HL-60 (cell line): Measurements from ENCODE around the gene SH3RF3.

Source experiments
- GABPA ChIP-seq: IDR thresholded peaks from 2 replicates; pipeline ENCODE4 v1.6.1; 2012; ENCODE audit warnings: low read depth
- POLR2AphosphoS5 ChIP-seq: IDR thresholded peaks from 2 replicates; pipeline ENCODE4 v1.6.1; 2012; ENCODE audit warnings: low read depth
- SPI1 ChIP-seq: IDR thresholded peaks from 2 replicates; pipeline ENCODE4 v1.6.1; 2012; ENCODE audit warnings: low read depth, mild to moderate bottlenecking, borderline replicate concordance
- TF ChIP-seq, protein P1 (sequence below): IDR thresholded peaks from one replicate; pipeline ENCODE4 v1.5.1; 2011; ENCODE audit warnings: low read length, control low read depth, inconsistent platforms; ENCODE audit not compliant: insufficient read depth
- TF ChIP-seq, protein P2 (sequence below): IDR thresholded peaks from 2 replicates; pipeline ENCODE4 v1.6.1; 2012; ENCODE audit warnings: low read depth; ENCODE audit not compliant: insufficient replicate concordance

DNA sequence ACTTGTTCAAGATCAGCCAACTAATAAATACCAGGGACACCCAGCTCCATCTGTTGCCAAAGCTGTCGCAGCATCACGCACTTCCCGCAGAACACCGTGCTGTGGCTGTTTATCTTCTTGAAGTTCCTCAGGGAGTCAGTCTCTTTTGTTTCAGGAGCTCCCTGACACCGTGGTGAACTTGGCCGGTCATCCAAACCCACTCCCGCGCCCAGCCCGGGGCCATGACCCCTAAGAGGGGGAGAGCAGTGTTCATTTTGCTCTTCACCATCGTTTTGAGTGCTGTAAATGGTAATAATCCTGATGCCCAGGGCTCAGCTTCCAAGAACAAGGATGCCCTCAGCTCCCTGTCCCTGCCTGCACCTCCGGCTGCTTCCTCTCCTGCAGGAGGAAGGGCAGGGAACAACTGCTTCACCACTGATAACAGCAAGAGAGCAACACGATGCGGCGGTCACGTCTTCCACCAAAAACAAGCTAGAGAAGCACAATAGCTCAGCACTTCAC, 353.4 kb downstream of the SH3RF3 start:
- TF ChIP-seq, protein P1, sequence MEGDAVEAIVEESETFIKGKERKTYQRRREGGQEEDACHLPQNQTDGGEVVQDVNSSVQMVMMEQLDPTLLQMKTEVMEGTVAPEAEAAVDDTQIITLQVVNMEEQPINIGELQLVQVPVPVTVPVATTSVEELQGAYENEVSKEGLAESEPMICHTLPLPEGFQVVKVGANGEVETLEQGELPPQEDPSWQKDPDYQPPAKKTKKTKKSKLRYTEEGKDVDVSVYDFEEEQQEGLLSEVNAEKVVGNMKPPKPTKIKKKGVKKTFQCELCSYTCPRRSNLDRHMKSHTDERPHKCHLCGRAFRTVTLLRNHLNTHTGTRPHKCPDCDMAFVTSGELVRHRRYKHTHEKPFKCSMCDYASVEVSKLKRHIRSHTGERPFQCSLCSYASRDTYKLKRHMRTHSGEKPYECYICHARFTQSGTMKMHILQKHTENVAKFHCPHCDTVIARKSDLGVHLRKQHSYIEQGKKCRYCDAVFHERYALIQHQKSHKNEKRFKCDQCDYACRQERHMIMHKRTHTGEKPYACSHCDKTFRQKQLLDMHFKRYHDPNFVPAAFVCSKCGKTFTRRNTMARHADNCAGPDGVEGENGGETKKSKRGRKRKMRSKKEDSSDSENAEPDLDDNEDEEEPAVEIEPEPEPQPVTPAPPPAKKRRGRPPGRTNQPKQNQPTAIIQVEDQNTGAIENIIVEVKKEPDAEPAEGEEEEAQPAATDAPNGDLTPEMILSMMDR, result no peak
- no peak for TF ChIP-seq GABPA
- no peak for TF ChIP-seq POLR2AphosphoS5
- TF ChIP-seq, protein P2, sequence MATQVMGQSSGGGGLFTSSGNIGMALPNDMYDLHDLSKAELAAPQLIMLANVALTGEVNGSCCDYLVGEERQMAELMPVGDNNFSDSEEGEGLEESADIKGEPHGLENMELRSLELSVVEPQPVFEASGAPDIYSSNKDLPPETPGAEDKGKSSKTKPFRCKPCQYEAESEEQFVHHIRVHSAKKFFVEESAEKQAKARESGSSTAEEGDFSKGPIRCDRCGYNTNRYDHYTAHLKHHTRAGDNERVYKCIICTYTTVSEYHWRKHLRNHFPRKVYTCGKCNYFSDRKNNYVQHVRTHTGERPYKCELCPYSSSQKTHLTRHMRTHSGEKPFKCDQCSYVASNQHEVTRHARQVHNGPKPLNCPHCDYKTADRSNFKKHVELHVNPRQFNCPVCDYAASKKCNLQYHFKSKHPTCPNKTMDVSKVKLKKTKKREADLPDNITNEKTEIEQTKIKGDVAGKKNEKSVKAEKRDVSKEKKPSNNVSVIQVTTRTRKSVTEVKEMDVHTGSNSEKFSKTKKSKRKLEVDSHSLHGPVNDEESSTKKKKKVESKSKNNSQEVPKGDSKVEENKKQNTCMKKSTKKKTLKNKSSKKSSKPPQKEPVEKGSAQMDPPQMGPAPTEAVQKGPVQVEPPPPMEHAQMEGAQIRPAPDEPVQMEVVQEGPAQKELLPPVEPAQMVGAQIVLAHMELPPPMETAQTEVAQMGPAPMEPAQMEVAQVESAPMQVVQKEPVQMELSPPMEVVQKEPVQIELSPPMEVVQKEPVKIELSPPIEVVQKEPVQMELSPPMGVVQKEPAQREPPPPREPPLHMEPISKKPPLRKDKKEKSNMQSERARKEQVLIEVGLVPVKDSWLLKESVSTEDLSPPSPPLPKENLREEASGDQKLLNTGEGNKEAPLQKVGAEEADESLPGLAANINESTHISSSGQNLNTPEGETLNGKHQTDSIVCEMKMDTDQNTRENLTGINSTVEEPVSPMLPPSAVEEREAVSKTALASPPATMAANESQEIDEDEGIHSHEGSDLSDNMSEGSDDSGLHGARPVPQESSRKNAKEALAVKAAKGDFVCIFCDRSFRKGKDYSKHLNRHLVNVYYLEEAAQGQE, result no peak
- TF ChIP-seq SPI1, result no peak
